Retinal pigment epithelial cell (primary cell): Measurements from ENCODE around the gene CLDN19.
A peak's percentile ranks its signal among the peaks of the same experiment; 100 is the strongest.

ENCODE experiments used
- DNase-seq: peaks from one replicate; pipeline ENCODE4 v3.0.0-alpha.2; 2010; ENCODE audit warnings: low read depth
- H3K4me3 ChIP-seq: 2 replicates; pipeline ENCODE4 v1.5.1; 2011; ENCODE audit warnings: mild to moderate bottlenecking, low read length, control low read depth, moderate library complexity
- CTCF ChIP-seq: conservative IDR thresholded peaks from 2 replicates; pipeline ENCODE4 v1.5.1; 2011; ENCODE audit warnings: low read depth, low read length, control low read depth, inconsistent platforms

Gene CLDN19

DNA sequence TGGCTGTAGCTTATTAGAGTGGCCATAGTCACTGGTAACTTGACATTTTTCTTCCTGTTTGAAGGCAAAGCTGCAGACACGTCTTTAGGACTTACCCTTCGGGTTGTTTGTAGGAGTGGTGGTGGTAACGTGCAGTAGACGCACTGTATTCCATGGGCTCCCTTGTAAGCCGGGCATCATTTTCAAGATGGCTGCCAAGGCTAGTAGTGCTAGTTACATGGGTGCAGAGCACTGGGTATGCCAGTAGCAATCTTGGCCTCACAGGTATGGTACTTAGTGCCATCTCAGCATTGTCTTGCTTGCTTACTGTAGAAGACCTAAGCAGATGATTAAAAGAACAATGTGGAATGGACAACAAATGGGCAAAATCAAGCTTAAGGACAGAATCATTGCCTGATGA is 55.9 kb downstream of the CLDN19 start:
- no peak for DNase-seq
- peak overlapping the region; percentile 88 for H3K4me3 ChIP-seq
- no peak for TF ChIP-seq CTCF
